GM23248 (cell line): ENCODE measurements around the gene ACOX3.

Experiments
- EZH2 ChIP-seq: fragments of 200-600 bp; sonication (generic); IDR thresholded peaks from 2 replicates; pipeline ENCODE4 v1.6.1; 2018; ENCODE audit warnings: antibody characterized with exemption, mild to moderate bottlenecking; ENCODE audit not compliant: insufficient read depth, poor library complexity, severe bottlenecking
- EZH2phosphoT487 ChIP-seq: fragments of 200-600 bp; sonication (generic); IDR thresholded peaks from 2 replicates; pipeline ENCODE4 v1.6.1; 2018; ENCODE audit warnings: antibody characterized with exemption, moderate library complexity, mild to moderate bottlenecking, low read depth; ENCODE audit not compliant: insufficient read depth

DNA sequence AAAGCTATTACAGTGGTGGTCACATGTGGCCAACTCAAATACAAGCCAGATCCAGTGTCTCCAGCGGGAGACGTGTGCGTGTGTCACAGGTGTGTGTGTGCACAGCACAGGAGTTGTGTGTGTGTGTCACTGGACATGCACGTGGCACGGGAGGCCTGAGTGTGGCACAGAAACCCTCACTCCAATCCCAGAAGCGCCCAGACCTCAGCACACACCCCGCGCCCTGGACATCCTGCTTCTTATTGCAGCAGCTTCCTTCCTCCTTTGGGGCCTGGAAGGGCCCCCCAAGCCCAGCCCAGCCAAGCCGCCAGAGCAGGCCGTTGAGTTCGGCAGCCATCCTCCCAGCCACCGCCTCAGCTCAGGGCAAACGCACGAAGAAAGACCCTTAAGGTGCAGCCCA, 37.9 kb downstream of the ACOX3 start:
- no peak for TF ChIP-seq EZH2
- no peak for TF ChIP-seq EZH2phosphoT487
